GM23248 (cell line): ENCODE results near the gene LRFN3.

Experiments
- EZH2 ChIP-seq: fragments of 200-600 bp; sonication (generic); IDR thresholded peaks from 2 replicates; pipeline ENCODE4 v1.6.1; 2018; ENCODE audit warnings: antibody characterized with exemption, mild to moderate bottlenecking; ENCODE audit not compliant: insufficient read depth, poor library complexity, severe bottlenecking
- EZH2phosphoT487 ChIP-seq: fragments of 200-600 bp; sonication (generic); IDR thresholded peaks from 2 replicates; pipeline ENCODE4 v1.6.1; 2018; ENCODE audit warnings: antibody characterized with exemption, moderate library complexity, mild to moderate bottlenecking, low read depth; ENCODE audit not compliant: insufficient read depth

GRCh38 chr19:35931874-35932202 lies 4.3 kb upstream of the LRFN3 start:
- TF ChIP-seq EZH2 (no peak), EZH2phosphoT487 (no peak)
